LNCaP clone FGC (cell line): ENCODE data around the gene DYNLRB2.

ENCODE experiments used
- DNase-seq: peaks from one replicate; pipeline ENCODE4 v3.0.0-alpha.2; 2011; ENCODE audit warnings: low read depth
- H3K4me3 ChIP-seq: 2 replicates; pipeline ENCODE4 v1.5.1; 2011; ENCODE audit warnings: mild to moderate bottlenecking, low read depth, low read length, control low read depth
- CTCF ChIP-seq: IDR thresholded peaks from 2 replicates; pipeline ENCODE4 v1.5.1; 2012; ENCODE audit warnings: mild to moderate bottlenecking; ENCODE audit not compliant: control insufficient read depth, insufficient read depth; ENCODE audit errors: extremely low read depth

DYNLRB2 gene

DNA sequence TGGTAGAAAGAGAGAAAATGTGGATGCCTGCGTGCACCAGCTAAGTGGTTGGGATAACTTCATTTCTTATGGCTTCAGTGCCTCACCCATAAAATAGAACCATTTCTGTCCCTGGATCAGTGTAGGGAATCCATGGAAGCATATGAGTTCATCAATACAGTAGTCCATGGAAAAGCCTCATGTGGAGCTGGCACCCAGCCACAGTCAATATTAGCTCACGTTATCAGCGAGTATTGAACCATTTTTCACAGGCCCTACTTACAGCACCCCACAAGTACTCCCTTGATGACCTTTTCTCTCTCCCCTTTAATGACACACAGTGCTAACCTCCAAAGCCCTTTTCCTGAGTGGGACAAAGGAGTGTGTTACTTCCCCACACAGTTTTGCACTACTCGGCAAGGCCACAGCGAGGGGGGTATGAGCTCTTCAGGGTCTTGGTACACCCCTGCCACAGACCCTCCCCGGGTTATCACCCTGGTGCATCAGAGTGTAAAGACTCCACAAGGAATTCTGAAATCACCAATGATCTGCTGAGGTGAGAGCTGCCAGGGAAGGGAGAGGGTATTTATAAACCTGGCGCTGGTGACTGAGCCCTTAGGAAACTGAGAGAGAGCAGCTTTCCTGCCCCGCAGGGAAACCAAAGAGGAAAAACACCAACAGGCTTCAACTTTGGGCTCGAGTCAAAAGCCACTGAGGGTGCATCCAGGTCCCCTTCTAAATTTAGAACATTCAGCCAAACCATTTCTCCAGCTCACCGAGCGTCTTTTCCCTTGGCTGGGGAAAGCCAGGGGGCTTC is 36.9 kb downstream of the DYNLRB2 start:
- no peak for TF ChIP-seq CTCF
- H3K4me3 ChIP-seq, result no peak overlapping the region
- DNase-seq, result peak; percentile 4

- no peak overlapping the region for H3K4me3 ChIP-seq
- no peak for TF ChIP-seq CTCF
- no peak for DNase-seq
Measured at GRCh38 chr16:80580109-80580832, 39.5 kb downstream of the DYNLRB2 start.

- TF ChIP-seq CTCF, result no peak
- no peak for DNase-seq
- H3K4me3 ChIP-seq, result no peak overlapping the region
Measured at GRCh38 chr16:80583466-80583865, 42.7 kb downstream of the DYNLRB2 start.

DNA sequence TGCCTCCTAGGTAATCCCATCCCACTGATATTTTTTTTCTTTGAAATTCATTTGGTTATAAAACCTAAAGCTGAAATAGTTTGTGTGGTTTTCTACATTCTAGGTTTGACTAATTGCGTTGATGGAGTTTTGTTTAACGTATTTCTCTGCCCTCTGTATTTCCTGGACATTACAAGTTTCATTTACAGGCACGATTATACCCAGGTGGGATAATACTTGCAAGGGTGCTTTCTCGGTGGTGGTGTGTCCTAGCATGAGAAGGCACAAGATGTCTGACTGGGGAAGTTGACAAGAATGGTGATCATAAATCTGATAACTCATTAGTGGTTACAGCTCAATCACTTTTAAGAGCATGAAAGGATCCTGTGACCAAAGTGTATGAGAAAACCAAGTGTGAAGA is 45.0 kb downstream of the DYNLRB2 start:
- no peak for TF ChIP-seq CTCF
- H3K4me3 ChIP-seq, result no peak overlapping the region
- DNase-seq, result no peak

- TF ChIP-seq CTCF, result no peak
- no peak for DNase-seq
- H3K4me3 ChIP-seq, result no peak overlapping the region
Measured at GRCh38 chr16:80586476-80586875, 45.7 kb downstream of the DYNLRB2 start.

- no peak for DNase-seq
- no peak for TF ChIP-seq CTCF
Measured at GRCh38 chr16:80587071-80587470, 46.3 kb downstream of the DYNLRB2 start.

More at GRCh38 chr16:80587071-80587470, 46.3 kb downstream of the DYNLRB2 start:
- H3K4me3 ChIP-seq, result no peak overlapping the region
